HG03558 (cell line): Measurements from ENCODE around the gene DAND5.

Source experiments
- ATAC-seq: cut with Tn5 transposase; IDR thresholded peaks from one replicate; pipeline ENCODE4 v1.9.1; 2021; ENCODE audit warnings: moderate number of reproducible peaks; ENCODE audit not compliant: unreplicated experiment; ENCODE audit errors: extremely low read depth

The DAND5 gene

GRCh38 chr19:12990431-12990830 is 21.1 kb downstream of the DAND5 start:
- no peak for ATAC-seq

DNA sequence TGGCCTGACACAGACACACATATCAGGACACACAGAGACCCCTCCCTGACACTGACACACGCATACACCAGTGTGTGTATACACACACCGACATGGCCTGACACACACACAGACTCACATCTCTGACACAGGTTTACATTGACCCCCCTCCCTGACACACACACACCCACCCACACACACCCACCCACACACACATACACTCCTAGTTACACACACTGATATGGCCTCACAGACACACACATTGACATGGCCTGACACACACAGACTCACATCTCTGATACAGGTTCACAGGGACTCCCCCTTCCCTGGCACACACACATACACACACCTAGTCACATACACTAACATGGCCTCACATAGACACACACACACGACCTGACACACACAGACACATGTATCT is 21.5 kb downstream of the DAND5 start:
- ATAC-seq: no peak

DNA sequence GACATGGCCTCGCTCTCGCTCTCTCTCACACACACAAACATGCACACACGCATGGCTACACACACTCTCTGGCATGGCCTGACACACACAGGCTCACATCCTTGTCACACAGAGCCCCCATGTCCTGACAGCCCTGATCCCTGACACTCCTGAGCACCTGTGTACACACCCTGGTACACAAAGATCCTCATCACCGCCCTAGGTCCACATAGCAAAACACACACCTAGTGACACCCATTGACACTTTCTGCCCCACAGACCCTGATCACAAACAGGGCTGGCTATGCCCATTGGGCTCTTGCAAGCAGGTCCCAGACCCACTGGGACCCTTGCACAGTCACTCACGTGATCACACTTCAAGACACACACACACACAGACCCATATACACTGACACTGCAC is 21.9 kb downstream of the DAND5 start:
- no peak for ATAC-seq

DNA sequence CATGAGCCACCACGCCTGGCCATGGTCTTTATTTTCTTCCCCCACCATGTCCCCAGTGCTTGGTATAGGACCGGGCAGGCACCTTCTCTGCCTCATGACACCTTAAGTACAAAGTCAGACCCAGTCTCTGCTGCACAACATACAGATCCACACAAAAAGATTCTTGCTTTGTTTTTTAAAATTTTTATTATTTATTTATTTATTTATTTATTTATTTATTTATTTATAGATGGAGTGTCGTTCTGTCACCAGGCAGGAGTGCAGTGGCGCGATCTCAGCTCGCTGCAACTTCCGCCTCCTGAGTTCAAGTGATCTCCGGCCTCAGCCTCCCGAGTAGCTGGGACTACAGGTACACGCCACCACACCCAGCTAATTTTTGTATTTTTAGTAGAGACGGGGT is 23.4 kb downstream of the DAND5 start:
- no peak for ATAC-seq

GRCh38 chr19:12993562-12993961 is 24.2 kb downstream of the DAND5 start:
- no peak for ATAC-seq

DNA sequence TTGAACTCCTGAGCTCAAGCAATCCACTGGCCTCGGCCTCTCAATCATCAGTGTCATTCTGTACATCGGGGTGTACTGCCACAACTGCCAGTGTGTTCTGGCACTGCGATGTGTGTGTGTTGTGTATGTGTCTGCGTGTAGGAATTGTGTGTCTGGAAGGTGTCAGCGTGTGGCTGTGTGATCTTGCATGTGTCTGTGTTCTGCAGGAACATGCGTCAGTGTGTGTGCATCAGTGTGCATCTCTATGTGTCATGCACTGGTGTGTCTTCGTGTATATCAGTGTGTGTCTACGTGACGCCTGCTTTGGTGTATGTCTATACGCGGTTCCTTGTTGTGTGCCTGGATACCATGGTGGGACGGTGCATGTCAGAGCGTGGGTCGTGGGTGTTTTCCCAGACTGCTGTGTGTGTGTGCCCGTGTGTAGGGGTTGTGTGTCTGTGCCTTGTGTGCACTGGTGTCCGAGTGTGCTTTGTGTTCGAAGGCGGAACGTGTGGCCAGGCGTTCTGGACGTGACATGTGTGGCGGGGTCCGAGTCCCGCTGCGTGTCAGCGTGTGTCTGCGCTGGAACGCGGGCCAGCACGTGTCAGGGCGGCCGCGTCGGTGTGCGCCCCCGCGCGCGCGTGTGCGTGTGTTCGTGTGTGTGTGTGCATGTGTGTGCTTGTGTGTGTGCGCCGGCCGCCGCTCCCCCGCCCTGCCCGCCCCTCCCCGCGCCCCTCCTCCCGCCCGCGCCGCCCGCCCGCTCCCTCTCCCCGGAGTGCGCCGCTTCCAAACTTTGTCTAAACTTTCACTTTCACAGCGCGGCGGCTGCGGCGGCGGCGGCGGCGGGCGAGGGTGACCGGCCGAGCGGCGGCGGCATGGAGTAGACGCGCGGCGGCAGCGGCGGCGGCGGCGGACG is 25.6 kb downstream of the DAND5 start, which contains the start of gene NFIX:
Gene NFIX (plus strand): TSS at position 775 of the 895 bp plus-strand sequence. CDS start 363 bp downstream, outside the sequence.
- ATAC-seq: no peak

- no peak for ATAC-seq
Measured at GRCh38 chr19:12995596-12996405, 26.4 kb downstream of the DAND5 start.

- no peak for ATAC-seq
Measured at GRCh38 chr19:12996406-12997094, 27.2 kb downstream of the DAND5 start.

DNA sequence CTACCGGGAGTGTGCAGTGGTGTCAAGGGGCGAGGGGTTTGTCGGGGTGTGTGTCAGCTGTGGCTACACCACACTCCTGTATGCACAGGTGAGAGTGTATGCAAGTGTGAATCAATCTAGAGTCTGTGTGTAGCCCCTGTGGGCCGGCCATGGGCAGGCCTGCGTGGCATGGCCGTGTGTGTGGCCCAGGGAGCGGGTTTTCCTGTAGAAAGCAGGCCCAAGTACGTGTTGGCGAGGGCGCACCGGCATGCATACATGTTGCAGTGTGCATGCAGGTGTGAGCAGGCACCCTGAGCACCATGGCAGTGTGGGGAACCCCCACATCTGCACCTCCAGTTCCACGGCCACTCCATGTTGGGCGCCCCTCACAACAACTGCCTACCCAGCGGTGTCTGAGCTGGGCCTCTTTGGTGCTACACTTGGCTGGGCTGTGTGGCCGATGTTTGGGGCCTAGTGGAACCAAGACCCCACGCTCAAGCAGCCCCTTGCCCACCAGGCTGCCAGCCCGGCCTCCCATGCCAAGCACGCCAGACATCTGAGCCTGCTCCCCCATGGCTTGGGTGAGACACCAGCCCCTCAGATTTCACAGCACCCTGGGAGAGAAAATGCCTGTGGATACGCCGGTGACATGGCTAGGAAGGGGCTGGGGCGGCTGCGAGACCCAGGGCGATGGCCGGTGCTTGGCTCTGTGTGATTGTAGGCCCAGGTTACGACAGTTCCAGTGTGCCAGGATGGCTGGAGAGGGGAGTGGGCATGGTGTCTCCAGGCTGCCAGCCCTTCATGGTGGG is 28.0 kb downstream of the DAND5 start:
- no peak for ATAC-seq

GRCh38 chr19:12997967-12998940 is 28.9 kb downstream of the DAND5 start:
- no peak for ATAC-seq

- ATAC-seq: no peak
Measured at GRCh38 chr19:13001166-13001501, 31.8 kb downstream of the DAND5 start.

DNA sequence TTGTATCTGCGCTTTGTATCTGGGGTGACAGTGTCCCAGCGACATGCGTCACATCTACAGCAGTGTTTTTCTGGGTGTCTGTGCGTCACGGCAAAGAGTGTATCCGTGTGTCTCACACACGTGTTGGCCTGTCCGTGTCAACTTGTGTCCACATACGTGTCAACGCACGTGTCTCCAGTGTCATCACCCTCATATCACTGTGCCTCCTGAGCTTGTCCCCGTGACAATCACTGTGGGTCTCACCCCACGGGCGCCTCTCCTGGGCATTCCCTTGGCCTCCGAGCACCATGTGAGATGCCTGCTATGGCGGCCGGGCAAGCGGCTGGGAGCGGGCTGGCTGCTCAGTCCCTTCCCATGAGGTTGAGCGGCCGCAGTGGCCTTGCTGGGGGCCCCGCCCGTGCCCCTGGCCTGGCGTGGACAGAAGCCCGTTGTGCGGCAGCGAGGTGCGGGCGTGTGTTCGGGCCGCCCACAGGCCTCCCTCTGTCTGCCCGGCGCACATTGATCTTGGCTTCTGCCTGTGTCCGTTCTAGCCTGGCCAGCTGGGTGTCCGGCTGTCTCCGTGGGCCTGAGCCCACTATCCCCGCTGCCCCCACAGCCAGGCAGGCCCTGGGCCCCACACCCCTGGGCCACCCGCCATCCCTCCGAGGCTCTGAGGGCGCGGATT is 32.3 kb downstream of the DAND5 start:
- ATAC-seq: no peak

DNA sequence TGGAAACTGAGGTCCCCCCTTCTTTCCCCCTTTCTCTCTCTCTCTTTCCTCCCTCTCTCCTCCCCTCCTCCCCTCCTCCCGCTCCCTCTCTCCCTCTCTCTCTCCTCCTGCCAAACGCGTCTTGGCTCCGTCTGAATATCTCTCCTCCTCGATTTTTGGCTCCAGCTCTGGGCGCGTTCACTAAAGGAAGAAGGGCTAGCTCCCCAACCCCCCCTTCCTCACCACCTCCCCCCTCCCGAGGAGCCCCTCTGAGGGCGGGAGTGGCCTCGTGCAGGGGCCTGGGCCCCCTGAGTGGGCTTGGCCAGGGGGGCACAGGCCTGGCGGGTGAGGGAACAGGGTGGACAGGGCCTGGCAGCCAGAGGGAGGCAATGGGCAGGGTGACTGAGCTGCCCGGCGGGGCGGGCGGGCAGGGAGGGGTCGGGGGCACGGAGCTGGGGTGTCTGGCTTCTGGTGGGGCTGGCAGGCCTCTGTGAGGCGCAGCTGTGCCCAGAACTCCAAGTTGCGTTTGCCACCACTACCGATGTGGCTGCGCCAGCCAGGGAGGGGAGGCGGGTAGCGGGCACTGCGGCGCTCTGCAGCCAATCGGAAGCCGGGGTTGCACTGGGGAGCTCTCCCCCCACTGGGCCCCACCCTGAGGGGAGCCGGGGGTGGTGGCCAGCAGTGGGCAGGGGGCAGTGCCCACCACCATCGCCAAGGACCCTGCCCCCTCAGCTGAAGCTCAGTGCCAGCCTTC is 33.0 kb downstream of the DAND5 start:
- no peak for ATAC-seq

DNA sequence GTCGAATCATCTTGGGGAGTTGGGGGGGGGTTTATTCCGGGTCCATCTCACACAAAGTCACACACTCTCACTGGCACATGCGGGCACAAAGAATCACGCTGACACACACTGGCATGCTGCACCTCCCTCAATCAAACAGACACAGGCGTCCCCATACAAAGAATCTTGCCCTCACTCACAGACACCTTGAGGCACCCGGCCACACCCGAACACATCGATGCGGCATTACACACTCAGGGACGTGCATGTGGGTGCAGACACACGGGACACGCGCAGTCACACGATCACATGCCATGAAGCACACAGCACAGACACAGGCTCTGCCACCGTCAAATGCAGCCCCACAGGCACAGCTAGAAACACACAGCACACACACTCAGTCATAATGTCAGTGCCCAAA is 33.7 kb downstream of the DAND5 start:
- ATAC-seq: no peak

- no peak for ATAC-seq
Measured at GRCh38 chr19:13004273-13004672, 34.9 kb downstream of the DAND5 start.

DNA sequence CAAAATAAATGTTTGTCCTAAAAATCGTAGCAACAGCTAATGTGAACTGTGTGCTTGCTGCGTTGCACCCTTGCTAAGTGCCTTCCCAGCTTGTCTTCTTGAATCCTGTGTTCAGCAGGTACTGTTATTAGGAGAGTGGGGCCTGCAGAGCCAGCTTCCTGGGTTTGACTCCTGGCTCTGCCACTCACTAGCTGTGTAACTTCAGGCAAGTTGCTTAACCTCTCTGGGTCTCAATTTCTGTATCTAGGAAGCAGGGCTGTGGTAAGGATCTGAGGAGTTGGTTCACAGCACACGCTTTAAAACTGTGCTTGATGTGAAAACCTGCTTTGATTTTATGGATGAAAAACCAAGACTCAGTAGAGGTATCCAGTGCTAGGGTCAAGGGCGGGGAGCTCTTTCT is 35.9 kb downstream of the DAND5 start:
- ATAC-seq: no peak

- ATAC-seq: no peak
Measured at GRCh38 chr19:13005861-13006370, 36.5 kb downstream of the DAND5 start.
